Upper lobe of right lung (tissue), 1 donor: Measurements from ENCODE around the gene NCKAP1. TPM values are rescaled to one million over a fixed set of nuclear protein-coding genes. Genes with fewer than 3 reads are reported as not detected.
A peak's percentile ranks its signal among the peaks of the same experiment; 100 is the strongest.

ENCODE experiments used
- ATAC-seq: fragments of 200-7000 bp; cut with Tn5 transposase; one replicate; pipeline ENCODE4 v1.9.1; 2020; ENCODE audit warnings: mild to moderate bottlenecking, moderate library complexity
- DNase-seq: peaks from one replicate; pipeline ENCODE4 v3.0.0-alpha.2; 2020
- H3K27ac ChIP-seq: fragments of 200-600 bp; one replicate; pipeline ENCODE4 v1.8.0; 2022
- H3K27me3 ChIP-seq: fragments of 200-600 bp; one replicate; pipeline ENCODE4 v1.8.0; 2022; ENCODE audit warnings: mild to moderate bottlenecking
- H3K36me3 ChIP-seq: fragments of 200-600 bp; one replicate; pipeline ENCODE4 v1.8.0; 2022
- H3K4me1 ChIP-seq: fragments of 200-600 bp; one replicate; pipeline ENCODE4 v1.8.0; 2022
- H3K4me3 ChIP-seq: fragments of 200-600 bp; one replicate; pipeline ENCODE4 v1.8.0; 2022; ENCODE audit warnings: mild to moderate bottlenecking
- H3K9me3 ChIP-seq: fragments of 200-600 bp; one replicate; pipeline ENCODE4 v1.8.0; 2022
- CTCF ChIP-seq: fragments of 200-600 bp; IDR thresholded peaks from one replicate; pipeline ENCODE4 v1.8.0; 2022; ENCODE audit warnings: antibody characterized with exemption
- intact Hi-C: fragments of 100-400 bp; cut with DNase I; formaldehyde crosslinking; loops from one replicate; pipeline ENCODE4 v1.11.0; 2022
- total RNA-seq: library from RNA; stranded (reverse); fragmentation: NEBNext Ultra II Directional; extraction: Animal tissue kit (Norgen Biotek cat#: 25700); gene quantifications from one replicate; pipeline ENCODE4 v1.2.1, GENCODE V29; 2021
- donor health status: DM: no; HTN: yes; CAD: no; lungs with severe emphysema.

NCKAP1 gene
- total RNA-seq, 1 donor from 2014 or later = 117 TPM

- ATAC-seq (no peak), DNase-seq (no peak)
- no peak overlapping the region for H3K4me3 ChIP-seq
- TF ChIP-seq CTCF = no peak
- H3K27ac ChIP-seq = no peak overlapping the region
- intact Hi-C loops = no loop called here
- H3K27me3 ChIP-seq = no peaks in the 10 kb centered on the region
- H3K36me3 ChIP-seq = peaks cover 75% of the 10 kb centered on the region
- no peaks in the 10 kb centered on the region for H3K9me3 ChIP-seq
- H3K4me1 ChIP-seq = no peaks in the 10 kb centered on the region
Observed at GRCh38 chr2:182980652-182981051, 57.6 kb downstream of the NCKAP1 start.

- Histone ChIP-seq H3K36me3 (peaks cover 70% of the 10 kb centered on the region), H3K27ac (no peak overlapping the region), H3K4me3 (no peak overlapping the region), H3K4me1 (no peaks in the 10 kb centered on the region), H3K9me3 (no peaks in the 10 kb centered on the region), H3K27me3 (no peaks in the 10 kb centered on the region)
- peak; percentile 65 for TF ChIP-seq CTCF
- intact Hi-C loops = no loop called here
- ATAC-seq = peak; percentile 49
- DNase-seq = no peak
Observed at GRCh38 chr2:182980115-182980514, 58.1 kb downstream of the NCKAP1 start.

DNA sequence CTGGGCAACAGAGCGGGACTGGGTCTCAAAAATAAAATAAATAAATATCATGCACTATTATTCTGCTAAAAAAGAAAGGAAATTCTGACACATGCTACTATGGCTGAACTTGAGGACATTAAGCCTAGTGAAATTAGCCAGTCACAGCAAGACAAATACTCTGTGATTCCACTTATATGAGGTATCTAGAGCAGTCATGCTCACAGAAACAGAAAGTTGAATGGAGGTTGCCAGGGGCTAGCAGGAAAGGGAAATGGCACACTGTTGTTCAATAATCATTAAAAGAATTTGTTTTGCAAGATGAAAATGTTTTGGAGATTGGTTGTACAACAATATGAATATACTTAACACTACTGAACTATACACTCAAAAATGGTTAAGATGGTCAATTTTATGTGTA lies 60.8 kb downstream of the NCKAP1 start:
- Histone ChIP-seq H3K36me3 (peaks cover 48% of the 10 kb centered on the region), H3K27me3 (no peaks in the 10 kb centered on the region), H3K27ac (no peak overlapping the region), H3K4me1 (no peaks in the 10 kb centered on the region), H3K9me3 (no peaks in the 10 kb centered on the region), H3K4me3 (no peak overlapping the region)
- intact Hi-C loops = no loop called here
- no peak for ATAC-seq
- TF ChIP-seq CTCF = no peak
- DNase-seq = no peak

GRCh38 chr2:182973441-182974352 lies 64.6 kb downstream of the NCKAP1 start:
- intact Hi-C loops = no loop called here
- Histone ChIP-seq H3K4me3 (no peak overlapping the region), H3K9me3 (no peaks in the 10 kb centered on the region), H3K4me1 (no peaks in the 10 kb centered on the region), H3K36me3 (peaks cover 26% of the 10 kb centered on the region), H3K27me3 (no peaks in the 10 kb centered on the region), H3K27ac (no peak overlapping the region)
- ATAC-seq = no peak
- TF ChIP-seq CTCF = no peak
- DNase-seq = no peak

GRCh38 chr2:182972548-182972942 lies 65.7 kb downstream of the NCKAP1 start:
- intact Hi-C loops = no loop called here
- no peak overlapping the region for H3K27ac ChIP-seq
- DNase-seq = no peak
- peaks cover 26% of the 10 kb centered on the region for H3K36me3 ChIP-seq
- H3K9me3 ChIP-seq = no peaks in the 10 kb centered on the region
- no peak overlapping the region for H3K4me3 ChIP-seq
- no peak for ATAC-seq
- H3K4me1 ChIP-seq = no peaks in the 10 kb centered on the region
- TF ChIP-seq CTCF = no peak
- H3K27me3 ChIP-seq = no peaks in the 10 kb centered on the region
